ENCODE results near the gene PARD3B. TPM values are rescaled to one million over a fixed set of nuclear protein-coding genes. Genes with fewer than 3 reads are reported as not detected.

PARD3B gene
- total RNA-seq, 2 donors from 2014 or later = 14.7 to 25.0 TPM

DNA sequence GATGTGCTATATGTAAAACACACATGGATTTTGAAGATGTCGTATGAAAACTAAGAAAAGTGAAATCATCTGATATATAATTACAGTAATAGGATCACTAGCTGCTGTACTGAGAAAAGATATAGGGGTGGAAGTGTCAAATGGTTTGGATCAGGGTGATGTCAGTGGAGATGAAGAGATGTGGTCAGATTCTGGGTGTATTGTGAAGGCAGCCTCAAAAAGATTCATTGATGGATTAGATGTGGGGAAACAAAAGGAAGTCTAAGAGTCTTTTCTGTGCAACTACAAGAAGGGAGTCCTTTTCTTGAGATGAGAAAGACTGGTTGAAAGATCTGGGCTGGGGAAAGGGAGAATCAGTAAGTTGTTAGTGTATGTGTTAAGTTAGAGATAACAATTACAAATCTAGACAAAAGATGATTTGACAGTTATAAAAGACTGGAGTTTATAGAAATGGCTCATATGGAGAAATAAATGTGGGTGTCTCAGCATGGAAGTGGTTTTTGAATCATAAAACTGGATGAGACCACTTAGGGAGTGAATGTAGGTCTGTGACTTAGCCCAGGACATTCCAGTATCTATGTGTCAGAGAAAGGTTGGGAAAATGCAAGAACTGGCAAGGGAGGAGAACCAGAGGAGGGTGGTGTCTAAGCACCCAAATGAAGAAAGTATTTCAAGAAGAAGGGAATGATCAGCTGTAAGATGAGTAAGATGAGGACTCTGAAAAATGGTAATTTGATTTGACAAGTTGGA, 347.4 kb downstream of the PARD3B start:
- TF ChIP-seq, protein P1, sequence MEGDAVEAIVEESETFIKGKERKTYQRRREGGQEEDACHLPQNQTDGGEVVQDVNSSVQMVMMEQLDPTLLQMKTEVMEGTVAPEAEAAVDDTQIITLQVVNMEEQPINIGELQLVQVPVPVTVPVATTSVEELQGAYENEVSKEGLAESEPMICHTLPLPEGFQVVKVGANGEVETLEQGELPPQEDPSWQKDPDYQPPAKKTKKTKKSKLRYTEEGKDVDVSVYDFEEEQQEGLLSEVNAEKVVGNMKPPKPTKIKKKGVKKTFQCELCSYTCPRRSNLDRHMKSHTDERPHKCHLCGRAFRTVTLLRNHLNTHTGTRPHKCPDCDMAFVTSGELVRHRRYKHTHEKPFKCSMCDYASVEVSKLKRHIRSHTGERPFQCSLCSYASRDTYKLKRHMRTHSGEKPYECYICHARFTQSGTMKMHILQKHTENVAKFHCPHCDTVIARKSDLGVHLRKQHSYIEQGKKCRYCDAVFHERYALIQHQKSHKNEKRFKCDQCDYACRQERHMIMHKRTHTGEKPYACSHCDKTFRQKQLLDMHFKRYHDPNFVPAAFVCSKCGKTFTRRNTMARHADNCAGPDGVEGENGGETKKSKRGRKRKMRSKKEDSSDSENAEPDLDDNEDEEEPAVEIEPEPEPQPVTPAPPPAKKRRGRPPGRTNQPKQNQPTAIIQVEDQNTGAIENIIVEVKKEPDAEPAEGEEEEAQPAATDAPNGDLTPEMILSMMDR (IDR thresholded peaks at IDR 0.05) = no peak
- TF ChIP-seq POLR2A (IDR thresholded peaks at IDR 0.05) = no peak
- no peak for TF ChIP-seq POLR2AphosphoS5 (IDR thresholded peaks at IDR 0.05)
- Histone ChIP-seq H3K4me3 (no peak overlapping the region), H3K27ac (no peak overlapping the region), H3K9me3 (no peaks in the 10 kb centered on the region), H3K36me3 (no peaks in the 10 kb centered on the region), H3K27me3 (replicated peaks; ENCODE audit: insufficient read depth) (no peaks in the 10 kb centered on the region), H3K4me1 (replicated peaks) (no peaks in the 10 kb centered on the region)
- intact Hi-C loops (cut with DNase I) = no loop called here
- no peak for DNase-seq (ENCODE audit: low spot score)
- 97% methylated on average over 1 of the region's 1 CpG for WGBS

GRCh38 chr2:204896146-204896545, 350.9 kb downstream of the PARD3B start:
- H3K9me3 ChIP-seq = no peaks in the 10 kb centered on the region
- TF ChIP-seq, protein P1 (IDR thresholded peaks at IDR 0.05) = no peak
- TF ChIP-seq POLR2A (IDR thresholded peaks at IDR 0.05) = no peak
- TF ChIP-seq POLR2AphosphoS5 (IDR thresholded peaks at IDR 0.05) = no peak
- H3K27me3 ChIP-seq (replicated peaks; ENCODE audit: insufficient read depth) = no peaks in the 10 kb centered on the region
- H3K4me3 ChIP-seq = no peak overlapping the region
- H3K4me1 ChIP-seq (replicated peaks) = peaks cover 4% of the 10 kb centered on the region
- intact Hi-C loops (cut with DNase I) = no loop called here
- H3K36me3 ChIP-seq = no peaks in the 10 kb centered on the region
- DNase-seq (ENCODE audit: low spot score) = no peak
- WGBS = 90% methylated on average over 4 of the region's 4 CpGs
- no peak overlapping the region for H3K27ac ChIP-seq

DNA sequence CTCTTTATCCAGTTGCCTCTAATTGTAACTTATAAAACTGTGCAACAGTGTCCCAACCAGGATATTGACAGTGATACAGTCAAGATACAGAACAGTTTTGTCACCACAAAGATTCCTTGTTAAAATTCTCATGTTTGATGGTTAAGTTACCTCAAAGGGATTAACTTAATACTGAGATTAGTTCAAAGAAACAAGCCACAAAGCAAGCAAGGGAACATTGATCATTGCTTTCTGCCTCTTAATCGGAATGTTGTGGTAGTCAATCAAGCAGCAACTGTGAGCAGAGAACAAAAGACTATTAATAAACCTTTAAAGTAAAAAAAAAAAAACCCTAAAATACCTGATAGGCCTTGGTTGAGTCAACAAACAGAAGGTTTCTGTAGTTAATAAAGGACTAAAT, 352.3 kb downstream of the PARD3B start:
- Histone ChIP-seq H3K4me1 (replicated peaks) (peaks cover 4% of the 10 kb centered on the region), H3K9me3 (no peaks in the 10 kb centered on the region), H3K27me3 (replicated peaks; ENCODE audit: insufficient read depth) (no peaks in the 10 kb centered on the region), H3K4me3 (no peak overlapping the region), H3K36me3 (no peaks in the 10 kb centered on the region), H3K27ac (no peak overlapping the region)
- no peak for DNase-seq (ENCODE audit: low spot score)
- intact Hi-C loops (cut with DNase I) = no loop called here
- no peak for TF ChIP-seq POLR2AphosphoS5 (IDR thresholded peaks at IDR 0.05)
- TF ChIP-seq POLR2A (IDR thresholded peaks at IDR 0.05) = no peak
- TF ChIP-seq, protein P1 (IDR thresholded peaks at IDR 0.05) = no peak
- 87% methylated on average over 1 of the region's 1 CpG for WGBS

GRCh38 chr2:204898928-204899640, 353.8 kb downstream of the PARD3B start:
- TF ChIP-seq, protein P1 (IDR thresholded peaks at IDR 0.05) = no peak
- TF ChIP-seq POLR2A (IDR thresholded peaks at IDR 0.05) (no peak), POLR2AphosphoS5 (IDR thresholded peaks at IDR 0.05) (no peak)
- intact Hi-C loops (cut with DNase I) = no loop called here
- Histone ChIP-seq H3K4me3 (no peak overlapping the region), H3K27me3 (replicated peaks; ENCODE audit: insufficient read depth) (no peaks in the 10 kb centered on the region), H3K36me3 (no peaks in the 10 kb centered on the region), H3K9me3 (no peaks in the 10 kb centered on the region), H3K4me1 (replicated peaks) (peaks cover 4% of the 10 kb centered on the region), H3K27ac (no peak overlapping the region)
- DNase-seq (ENCODE audit: low spot score) = no peak
- 97% methylated on average over 4 of the region's 4 CpGs for WGBS

Measured in prostate gland (tissue), 2 donors.